ENCODE data around the gene PDCL2. TPM values are rescaled to one million over a fixed set of nuclear protein-coding genes. Genes with fewer than 3 reads are reported as not detected.

The PDCL2 gene, protein sequence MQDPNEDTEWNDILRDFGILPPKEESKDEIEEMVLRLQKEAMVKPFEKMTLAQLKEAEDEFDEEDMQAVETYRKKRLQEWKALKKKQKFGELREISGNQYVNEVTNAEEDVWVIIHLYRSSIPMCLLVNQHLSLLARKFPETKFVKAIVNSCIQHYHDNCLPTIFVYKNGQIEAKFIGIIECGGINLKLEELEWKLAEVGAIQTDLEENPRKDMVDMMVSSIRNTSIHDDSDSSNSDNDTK
- total RNA-seq: not detected

DNA sequence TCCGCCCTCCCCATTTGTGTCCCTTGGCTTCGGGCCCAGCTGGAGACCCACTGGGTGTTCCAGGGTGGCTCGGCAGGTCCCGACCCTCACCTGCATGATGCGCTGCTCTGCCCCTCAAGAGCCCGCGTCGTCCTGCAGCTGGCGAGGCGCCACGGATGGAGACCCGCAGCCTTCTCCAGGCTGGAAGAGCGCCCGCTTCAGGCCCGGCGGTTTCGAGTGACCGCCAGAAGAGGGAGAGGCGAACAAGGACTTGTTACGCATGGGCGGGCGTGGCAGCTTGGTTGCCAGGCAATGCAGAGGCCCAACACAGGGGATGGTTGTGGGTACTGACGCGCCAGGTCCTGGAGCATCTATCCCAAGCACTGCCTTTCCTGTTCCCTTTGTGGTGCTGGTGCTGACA is at the start of gene PDCL2:
PDCL2 (minus strand) TSS at position 232 of the 400 bp plus-strand sequence; CDS start at position 96, 136 bp downstream.
- Histone ChIP-seq H3K27ac (no peak within 1 kb of the TSS), H3K36me3 (no peaks in the 10 kb centered on the region), H3K4me3 (no peak within 1 kb of the TSS), H3K9me3 (no peaks in the 10 kb centered on the region), H3K4me1 (replicated peaks) (no peaks in the 10 kb centered on the region), H3K27me3 (replicated peaks; ENCODE audit: insufficient read depth) (no peaks in the 10 kb centered on the region)
- 97% methylated on average over 24 of the region's 24 CpGs for WGBS
- intact Hi-C loops (cut with DNase I): no loop called here
- DNase-seq (ENCODE audit: low spot score): no peak
- TF ChIP-seq, protein P1, sequence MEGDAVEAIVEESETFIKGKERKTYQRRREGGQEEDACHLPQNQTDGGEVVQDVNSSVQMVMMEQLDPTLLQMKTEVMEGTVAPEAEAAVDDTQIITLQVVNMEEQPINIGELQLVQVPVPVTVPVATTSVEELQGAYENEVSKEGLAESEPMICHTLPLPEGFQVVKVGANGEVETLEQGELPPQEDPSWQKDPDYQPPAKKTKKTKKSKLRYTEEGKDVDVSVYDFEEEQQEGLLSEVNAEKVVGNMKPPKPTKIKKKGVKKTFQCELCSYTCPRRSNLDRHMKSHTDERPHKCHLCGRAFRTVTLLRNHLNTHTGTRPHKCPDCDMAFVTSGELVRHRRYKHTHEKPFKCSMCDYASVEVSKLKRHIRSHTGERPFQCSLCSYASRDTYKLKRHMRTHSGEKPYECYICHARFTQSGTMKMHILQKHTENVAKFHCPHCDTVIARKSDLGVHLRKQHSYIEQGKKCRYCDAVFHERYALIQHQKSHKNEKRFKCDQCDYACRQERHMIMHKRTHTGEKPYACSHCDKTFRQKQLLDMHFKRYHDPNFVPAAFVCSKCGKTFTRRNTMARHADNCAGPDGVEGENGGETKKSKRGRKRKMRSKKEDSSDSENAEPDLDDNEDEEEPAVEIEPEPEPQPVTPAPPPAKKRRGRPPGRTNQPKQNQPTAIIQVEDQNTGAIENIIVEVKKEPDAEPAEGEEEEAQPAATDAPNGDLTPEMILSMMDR (IDR thresholded peaks at IDR 0.05): no peak
- TF ChIP-seq POLR2AphosphoS5 (IDR thresholded peaks at IDR 0.05) (no peak), POLR2A (IDR thresholded peaks at IDR 0.05) (no peak)

DNA sequence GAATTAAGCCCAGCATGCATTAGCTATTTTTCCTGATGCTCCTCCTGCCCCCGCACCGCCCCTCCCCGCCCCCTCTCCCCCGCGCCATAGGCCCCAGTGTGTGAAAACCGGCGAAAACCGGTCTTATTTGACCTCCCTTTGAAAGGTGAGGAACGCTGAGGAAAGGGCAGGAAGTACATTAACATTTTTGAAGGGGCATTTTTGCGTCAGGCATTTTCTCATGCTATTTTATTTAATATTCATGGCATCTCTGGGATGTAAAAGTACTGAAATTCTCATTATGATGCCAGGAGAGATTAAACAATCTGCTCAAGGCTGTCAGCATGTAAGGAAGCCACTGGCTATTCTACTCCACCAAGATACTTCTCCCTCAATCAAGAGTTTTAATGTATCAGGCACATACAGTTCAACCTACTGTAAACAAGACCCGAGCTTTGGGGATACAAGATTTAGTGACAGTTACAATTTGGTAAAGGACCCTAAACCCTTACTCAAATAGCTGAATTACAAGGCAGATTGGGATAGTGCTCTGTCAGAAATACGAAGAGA is 45.3 kb upstream of the PDCL2 start:
- Histone ChIP-seq H3K27ac (no peak overlapping the region), H3K36me3 (no peaks in the 10 kb centered on the region), H3K27me3 (replicated peaks; ENCODE audit: insufficient read depth) (peaks cover 2% of the 10 kb centered on the region), H3K4me3 (no peak overlapping the region), H3K4me1 (replicated peaks) (peaks cover 5% of the 10 kb centered on the region), H3K9me3 (no peaks in the 10 kb centered on the region)
- no peak for DNase-seq (ENCODE audit: low spot score)
- intact Hi-C loops (cut with DNase I): no loop called here
- TF ChIP-seq POLR2AphosphoS5 (IDR thresholded peaks at IDR 0.05): no peak
- no peak for TF ChIP-seq POLR2A (IDR thresholded peaks at IDR 0.05)
- TF ChIP-seq, protein P1 (IDR thresholded peaks at IDR 0.05): no peak
- WGBS: 25% methylated on average over 12 of the region's 12 CpGs

DNA sequence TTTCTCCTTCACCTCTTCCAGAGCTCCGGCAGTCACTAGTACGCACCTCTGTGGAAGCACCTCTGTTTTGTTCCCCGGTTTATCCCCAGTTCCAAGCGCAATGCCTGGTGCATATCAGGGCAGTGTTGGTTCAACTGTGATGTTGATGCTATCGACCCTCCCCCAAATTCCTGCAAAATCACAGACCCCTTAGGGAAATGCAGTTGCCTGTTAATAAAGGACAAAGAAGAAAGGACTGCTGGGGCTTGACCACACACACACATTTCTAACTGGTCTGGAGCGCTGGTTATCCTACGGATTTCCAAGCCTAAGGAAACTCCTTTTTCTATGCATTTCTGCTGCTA is 44.6 kb upstream of the PDCL2 start:
- DNase-seq (ENCODE audit: low spot score): no peak
- Histone ChIP-seq H3K27ac (no peak overlapping the region), H3K9me3 (no peaks in the 10 kb centered on the region), H3K4me1 (replicated peaks) (peaks cover 5% of the 10 kb centered on the region), H3K27me3 (replicated peaks; ENCODE audit: insufficient read depth) (peaks cover 2% of the 10 kb centered on the region), H3K4me3 (peak overlapping the region in 1 of 2 donors; percentile 25), H3K36me3 (no peaks in the 10 kb centered on the region)
- TF ChIP-seq, protein P1 (IDR thresholded peaks at IDR 0.05): no peak
- no peak for TF ChIP-seq POLR2AphosphoS5 (IDR thresholded peaks at IDR 0.05)
- TF ChIP-seq POLR2A (IDR thresholded peaks at IDR 0.05): no peak
- 18% methylated on average over 7 of the region's 7 CpGs for WGBS
- intact Hi-C loops (cut with DNase I): no loop called here

DNA sequence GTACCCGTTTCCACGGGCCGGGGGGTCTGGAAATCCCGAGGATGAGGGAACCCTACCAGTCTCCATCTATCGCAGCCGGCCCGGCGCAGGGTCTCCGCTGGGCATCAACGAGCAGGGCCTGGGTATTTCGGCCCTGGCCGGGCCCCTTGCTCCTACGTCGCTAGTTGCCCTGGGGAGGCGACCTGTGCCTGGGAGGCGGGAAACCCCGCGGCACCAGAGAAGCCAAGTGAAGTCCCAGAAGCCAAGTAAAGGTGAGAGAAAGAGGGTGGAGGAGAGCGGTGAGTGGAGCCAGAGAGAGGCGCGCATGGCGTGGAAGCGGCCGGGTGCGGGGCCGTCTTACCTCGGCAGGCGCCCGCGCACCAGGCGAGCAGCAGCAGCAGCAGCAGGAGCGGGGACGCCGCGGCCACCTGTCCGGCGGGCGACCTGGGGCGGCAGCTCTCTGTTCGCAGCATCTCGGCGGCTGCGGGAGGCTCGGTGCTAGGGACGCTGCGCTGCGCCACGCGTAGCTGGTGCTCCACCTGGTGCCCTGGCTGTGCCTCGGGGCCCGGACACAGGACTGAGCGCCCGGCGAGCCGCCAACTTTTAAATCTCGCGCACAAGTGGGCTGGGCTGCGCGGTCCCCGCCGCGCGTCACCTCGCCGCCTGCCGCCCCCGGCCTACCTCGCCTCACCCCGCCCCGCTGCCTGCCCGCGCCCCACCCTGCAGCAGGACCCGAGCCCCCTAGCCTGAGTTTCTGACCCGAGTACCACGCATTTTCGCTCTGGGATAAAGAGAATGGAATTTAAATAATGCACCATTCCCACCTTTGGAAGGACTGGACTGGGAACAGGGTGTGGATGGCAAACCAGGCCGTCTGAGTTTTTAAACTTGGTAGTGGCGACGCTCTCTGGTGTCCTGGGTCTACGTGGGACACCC is 44.0 kb upstream of the PDCL2 start, which contains the start of gene NMU:
NMU (minus strand) TSS at position 558 of the 915 bp plus-strand sequence; CDS start at position 452, 106 bp downstream.
- intact Hi-C loops (cut with DNase I): no loop called here
- under 1% methylated on average over 67 of the region's 80 CpGs for WGBS
- peak within 1 kb of the TSS; percentile 21 to 25 for H3K4me3 ChIP-seq
- H3K27me3 ChIP-seq (replicated peaks; ENCODE audit: insufficient read depth): peaks cover 2% of the 10 kb centered on the region
- H3K9me3 ChIP-seq: no peaks in the 10 kb centered on the region
- no peaks in the 10 kb centered on the region for H3K36me3 ChIP-seq
- no peak within 1 kb of the TSS for H3K27ac ChIP-seq
- TF ChIP-seq, protein P1 (IDR thresholded peaks at IDR 0.05): peak in 1 of 4 experiments; percentile 22
- no peak for TF ChIP-seq POLR2AphosphoS5 (IDR thresholded peaks at IDR 0.05)
- peak; percentile 8 for DNase-seq (ENCODE audit: low spot score)
- peaks cover 5% of the 10 kb centered on the region for H3K4me1 ChIP-seq (replicated peaks)

All from prostate gland (tissue), 2 donors.